ENCODE results near the gene CDK8.

Gene CDK8

DNA sequence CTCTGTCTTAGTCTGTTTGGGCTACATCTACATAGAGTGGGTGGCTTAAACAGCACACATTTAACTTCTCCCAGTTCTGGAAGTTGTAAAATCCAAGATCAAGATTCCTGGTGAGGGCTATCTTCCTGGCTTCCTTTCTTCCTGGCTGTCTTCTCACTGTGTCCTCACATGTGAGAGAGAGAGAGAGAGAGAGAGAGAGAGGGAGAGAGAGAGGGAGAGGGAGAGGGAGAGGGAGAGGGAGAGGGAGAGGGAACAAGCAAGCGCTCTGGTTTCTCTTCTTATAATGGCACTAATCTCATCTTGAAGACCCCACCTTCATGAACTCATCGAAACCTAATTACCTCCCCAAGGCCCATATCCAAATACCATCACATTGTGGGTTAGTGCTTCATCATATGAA, 69.2 kb downstream of the CDK8 start:
- DNase-seq: no peak

DNA sequence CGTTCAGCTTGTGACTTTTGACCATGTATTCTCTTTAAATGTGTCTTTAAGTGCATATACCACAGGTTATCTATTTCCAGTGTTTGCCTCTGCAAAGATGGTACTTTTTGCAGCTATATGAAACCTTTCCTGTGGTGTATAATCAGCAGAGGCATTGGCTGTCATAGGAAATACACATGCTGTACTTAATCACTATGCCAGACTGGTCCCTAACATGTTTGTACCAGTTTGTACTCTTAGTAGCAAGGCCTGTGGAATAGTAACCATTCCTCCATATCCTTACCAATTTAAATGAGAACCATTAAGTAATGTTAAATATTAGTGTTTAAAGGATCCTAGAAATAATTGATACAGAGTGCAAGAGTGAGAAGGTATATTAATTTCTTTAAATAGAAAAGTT, 69.8 kb downstream of the CDK8 start:
- no peak for DNase-seq

- DNase-seq: no peak
Observed at GRCh38 chr13:26324294-26324693, 70.4 kb downstream of the CDK8 start.

- DNase-seq: no peak
Observed at GRCh38 chr13:26324867-26325266, 70.9 kb downstream of the CDK8 start.

DNA sequence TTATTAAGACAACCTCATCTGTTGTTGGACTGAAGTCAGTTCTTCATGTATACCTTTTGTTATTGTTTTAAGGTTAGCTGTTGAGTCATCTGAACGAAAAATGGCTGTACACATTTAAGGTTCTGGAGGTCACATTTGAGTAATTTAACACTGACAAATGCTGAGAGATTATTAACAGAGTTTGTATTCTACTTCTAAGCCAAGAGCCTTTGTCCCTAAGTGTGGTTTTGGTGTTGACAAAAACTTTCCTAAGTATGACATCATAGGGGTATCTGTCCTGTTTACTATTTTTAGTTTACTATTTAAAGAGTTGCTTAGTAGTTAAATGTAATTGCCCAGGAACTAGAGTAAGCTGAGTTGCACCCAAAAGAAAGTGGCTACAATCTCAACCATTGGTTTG, 71.9 kb downstream of the CDK8 start:
- no peak for DNase-seq

DNA sequence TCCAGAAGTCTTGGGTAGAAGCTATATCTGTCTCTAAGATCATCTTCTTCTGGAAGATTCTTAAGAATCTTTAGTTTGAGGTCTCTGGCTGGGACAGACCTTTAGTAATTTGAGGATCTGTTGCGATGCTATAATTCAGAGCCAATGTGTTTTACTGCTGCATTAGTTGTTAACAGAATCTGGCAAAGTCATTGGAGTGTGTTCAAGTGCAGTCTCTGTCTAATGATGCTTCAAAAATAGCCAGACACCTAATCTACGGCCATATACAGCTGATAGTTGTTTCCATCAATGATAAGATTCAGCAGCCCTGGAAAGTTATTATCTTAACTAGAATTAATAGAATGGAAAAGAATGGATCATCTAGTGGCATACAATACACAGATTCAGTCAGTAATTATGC, 72.6 kb downstream of the CDK8 start:
- no peak for DNase-seq

- no peak for DNase-seq
Observed at GRCh38 chr13:26327940-26328725, 74.2 kb downstream of the CDK8 start.

DNA sequence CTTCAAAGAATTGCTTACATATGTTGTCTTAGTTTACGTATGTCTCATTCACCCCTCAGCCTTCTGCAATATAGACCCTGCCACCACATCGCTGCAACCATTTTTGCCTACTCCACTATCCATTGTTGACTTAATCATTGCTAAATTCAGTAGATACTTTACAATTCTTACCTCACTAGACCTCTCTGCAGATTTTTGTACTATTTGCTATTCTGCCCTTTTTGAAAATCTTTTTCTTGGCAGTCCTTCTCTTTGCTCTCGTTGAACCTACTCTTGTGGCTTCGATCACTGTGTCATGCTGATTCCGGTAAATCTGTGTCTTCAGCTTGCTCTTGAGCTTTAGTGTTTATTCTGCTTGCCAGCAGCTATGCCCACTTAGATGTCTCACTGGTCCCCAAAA, 81.2 kb downstream of the CDK8 start:
- DNase-seq: no peak

- DNase-seq: no peak
Observed at GRCh38 chr13:26340807-26341206, 86.9 kb downstream of the CDK8 start.

GRCh38 chr13:26342898-26343297, 89.0 kb downstream of the CDK8 start:
- no peak for DNase-seq

- DNase-seq: no peak
Observed at GRCh38 chr13:26343816-26344215, 89.9 kb downstream of the CDK8 start.

- DNase-seq: no peak
Observed at GRCh38 chr13:26344980-26345379, 91.1 kb downstream of the CDK8 start.

- no peak for DNase-seq
Observed at GRCh38 chr13:26348966-26349365, 95.0 kb downstream of the CDK8 start.

DNA sequence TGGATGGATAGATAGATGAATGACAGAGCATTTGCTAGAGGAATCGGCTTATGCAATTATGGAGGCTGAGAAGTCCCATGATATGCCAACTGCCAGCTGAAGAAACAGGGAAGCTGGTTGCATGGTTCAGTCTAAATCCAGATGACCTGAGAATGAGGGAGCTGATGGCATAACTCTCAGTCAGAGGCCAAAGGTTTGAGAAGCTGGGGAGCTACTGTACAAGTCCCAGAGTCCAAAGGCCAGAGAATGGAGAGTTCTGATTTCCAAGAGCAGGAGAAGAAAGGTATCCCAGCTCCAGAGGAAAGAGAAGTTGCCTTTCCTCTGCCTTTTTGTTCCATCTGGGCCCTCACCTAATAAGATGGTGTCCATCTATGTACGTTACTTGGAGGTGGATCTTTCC, 108.3 kb downstream of the CDK8 start:
- DNase-seq: no peak

DNA sequence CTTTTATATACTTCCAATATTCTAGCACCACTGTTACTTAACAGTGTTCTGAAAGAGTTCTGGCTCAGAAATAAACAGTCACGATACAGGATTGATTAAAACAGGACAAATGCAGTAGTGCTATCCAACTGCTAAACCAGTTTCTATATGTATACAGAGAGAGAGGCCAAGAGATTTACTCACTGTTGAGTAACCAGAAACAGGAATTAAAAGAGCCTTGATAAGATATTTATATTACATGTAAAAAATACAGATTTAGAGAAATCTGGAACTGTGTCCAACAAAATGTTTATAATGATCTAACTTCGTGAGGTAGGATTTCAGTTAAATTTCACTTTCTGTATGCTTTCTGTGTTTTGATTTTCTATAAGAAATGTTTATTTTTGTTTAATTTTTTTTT, 116.6 kb downstream of the CDK8 start:
- DNase-seq: no peak

GRCh38 chr13:26372747-26373146, 118.8 kb downstream of the CDK8 start:
- no peak for DNase-seq

- DNase-seq: no peak
Observed at GRCh38 chr13:26376430-26376829, 122.5 kb downstream of the CDK8 start.

- DNase-seq: no peak
Observed at GRCh38 chr13:26377038-26377437, 123.1 kb downstream of the CDK8 start.

- no peak for DNase-seq
Observed at GRCh38 chr13:26378116-26378515, 124.2 kb downstream of the CDK8 start.

DNA sequence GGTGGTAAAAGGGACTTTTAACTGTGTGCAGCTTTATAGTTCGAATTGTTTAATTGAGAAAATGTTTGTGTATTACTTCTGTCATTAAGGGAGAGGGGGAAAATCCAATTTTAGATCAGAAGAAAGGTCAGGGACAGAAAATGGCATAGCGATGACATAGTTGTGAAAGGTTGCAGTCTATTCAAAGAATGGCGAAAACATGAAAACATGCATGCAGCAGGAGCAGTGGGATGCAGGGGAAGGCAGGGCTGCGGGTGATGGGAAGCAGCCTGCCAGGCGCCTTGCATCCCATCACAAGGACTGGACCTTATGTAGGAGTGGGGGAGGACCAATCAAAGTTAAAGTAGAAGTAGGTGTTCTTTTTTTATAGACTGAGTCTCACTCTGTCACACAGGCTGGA, 125.9 kb downstream of the CDK8 start:
- no peak for DNase-seq

DNA sequence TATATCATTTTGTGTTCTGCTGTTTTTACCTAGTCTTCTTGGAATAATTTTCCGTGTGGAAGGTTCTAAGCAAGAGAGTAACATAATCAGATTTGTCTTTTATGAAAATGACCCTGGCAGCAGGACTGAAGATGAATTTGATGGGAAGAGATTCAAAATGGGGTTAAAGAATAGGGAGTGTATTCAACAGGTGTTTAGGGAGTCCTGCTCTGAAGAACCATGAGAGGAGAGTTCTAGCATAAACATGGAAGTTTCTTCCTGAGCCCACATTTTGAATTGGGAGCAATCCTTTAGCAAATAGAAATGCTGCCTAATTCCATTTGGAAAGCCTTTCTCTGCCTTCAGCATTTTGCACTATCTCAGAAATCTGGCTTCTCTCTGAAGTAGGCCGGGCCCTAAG, 127.0 kb downstream of the CDK8 start:
- DNase-seq: no peak

DNA sequence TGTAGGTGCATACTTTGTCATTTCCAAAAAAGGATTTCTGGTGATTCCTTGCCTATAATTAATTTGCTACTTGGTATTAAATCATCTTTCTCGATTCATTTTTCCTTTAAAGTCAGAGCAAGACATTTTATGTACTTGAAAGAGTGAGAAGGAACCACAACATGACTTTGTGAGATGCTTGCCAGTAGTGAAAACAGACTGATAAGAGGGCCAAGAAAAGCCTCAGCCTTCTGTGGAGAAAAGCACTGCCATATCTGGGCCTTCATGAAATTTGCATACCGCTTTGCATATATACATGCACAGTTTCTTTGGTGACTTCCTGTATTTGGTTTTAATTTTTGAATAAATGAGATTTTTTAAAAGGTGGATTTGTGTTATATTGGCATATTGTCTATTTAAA, 128.4 kb downstream of the CDK8 start:
- DNase-seq: no peak

DNA sequence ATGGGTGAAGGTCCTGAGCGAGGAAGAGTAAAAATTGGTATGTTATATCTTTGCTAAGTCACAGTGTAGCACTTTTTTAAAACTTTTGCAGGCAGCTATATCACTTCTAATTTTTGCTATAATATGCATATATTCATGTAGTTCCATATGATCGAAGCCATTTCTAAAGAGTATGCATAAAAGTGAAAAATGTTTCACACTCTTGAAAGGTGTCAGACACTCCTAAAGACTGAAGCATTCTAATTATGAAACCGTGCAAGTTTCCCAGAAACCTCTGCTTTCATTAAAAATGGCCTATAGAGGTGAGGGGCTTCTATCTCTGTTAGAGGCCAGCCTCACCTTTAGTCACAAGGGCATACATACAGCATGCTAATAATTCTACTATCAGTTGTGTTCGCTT, 128.9 kb downstream of the CDK8 start:
- no peak for DNase-seq

DNA sequence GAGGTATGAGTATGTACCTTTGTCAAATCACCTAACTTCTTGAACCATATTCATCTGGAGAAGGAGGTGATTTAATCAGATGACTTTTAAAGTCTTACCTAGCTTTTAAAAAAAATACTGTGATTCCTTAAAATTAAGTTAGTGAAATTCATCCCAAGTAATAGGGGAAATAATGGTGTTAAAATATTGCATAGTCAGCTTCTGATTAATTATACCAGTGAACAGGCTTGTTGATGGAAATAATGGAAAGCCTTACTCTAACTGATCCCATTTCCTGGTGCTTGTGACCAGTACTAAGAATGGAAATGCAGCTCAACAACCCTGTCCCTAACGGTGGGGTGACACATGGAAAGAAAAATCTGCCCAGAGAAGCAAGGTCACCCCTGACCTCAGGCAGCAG, 130.7 kb downstream of the CDK8 start:
- no peak for DNase-seq

GRCh38 chr13:26386026-26386425, 132.1 kb downstream of the CDK8 start:
- DNase-seq: no peak

DNA sequence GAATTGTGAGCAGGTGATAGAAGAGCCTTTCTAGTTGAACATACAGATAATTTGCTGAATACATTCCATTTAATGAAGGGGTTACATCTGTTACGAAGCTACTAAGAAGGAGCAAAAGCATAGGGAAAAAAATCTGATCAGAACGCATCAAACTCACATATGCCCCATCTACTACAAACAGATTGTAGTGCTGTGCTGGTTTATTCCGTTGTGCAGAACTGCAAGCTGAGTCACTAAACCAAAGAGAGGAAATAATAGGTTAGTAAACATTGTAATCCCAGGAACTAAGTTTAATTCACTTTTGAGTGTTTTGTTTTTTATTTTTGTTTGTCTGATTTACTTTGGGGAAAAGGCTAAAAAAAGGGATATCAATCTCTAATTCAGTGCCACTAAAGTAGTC, 136.3 kb downstream of the CDK8 start:
- no peak for DNase-seq

Measured in DMS 273 treated with DMSO at 0.1 percent for 48 hours (cell line).